Endothelial cell of umbilical vein (primary cell): ENCODE results near the gene POLE. TPM values are rescaled to one million over a fixed set of nuclear protein-coding genes. Genes with fewer than 3 reads are reported as not detected.

Experiments used
- BruUV-seq: library from RNA; stranded (reverse); fragments of 400-500 nt; replicated peaks from 2 replicates; lab custom pipeline; 2021; lab: Mats Ljungman, UMichigan
- CTCF ChIA-PET: fragments of 300-600, 350-600 bp; sonication (Branson Sonifier 250); formaldehyde crosslinking; loops from one replicate; lab custom pipeline; 2021; ENCODE audit warnings: antibody characterized with exemption, inconsistent platforms; lab: Charles Lee
- POLR2A ChIA-PET: fragments of 300-600, 350-600 bp; sonication (Branson Sonifier 250); formaldehyde crosslinking; loops from one replicate; lab custom pipeline; 2021; ENCODE audit warnings: antibody characterized with exemption, inconsistent platforms; lab: Charles Lee
- DNase-seq: peaks from one replicate; pipeline ENCODE4 v3.0.0-alpha.2; 2011; ENCODE audit warnings: low read depth, low spot score
- FAIRE-seq: peaks from 2 replicates; lab custom pipeline; 2011; peaks lifted over from hg19 to GRCh38; lab: Jason Lieb, UNC
- H2AFZ ChIP-seq: 2 replicates; pipeline ENCODE4 v1.6.0; 2012; ENCODE audit warnings: low read depth, low read length, control low read depth, inconsistent platforms
- H3K27ac ChIP-seq: 2 replicates; pipeline ENCODE4 v1.5.1; 2011; ENCODE audit warnings: low read depth, mild to moderate bottlenecking, control low read depth, low read length, moderate library complexity; ENCODE audit not compliant: insufficient read depth
- H3K27me3 ChIP-seq, 2 experiments: 2 replicates each; pipeline versions ENCODE4 v1.6.0 to v1.6.1; 2011; ENCODE audit warnings: low read length in 2 of 2, mixed read lengths in 1 of 2; ENCODE audit not compliant: control insufficient read depth in 2 of 2, insufficient read depth in 2 of 2
- H3K36me3 ChIP-seq, 2 experiments: 2 replicates in 1 of 2; 3 replicates in 1 of 2; pipeline ENCODE4 v1.5.1; 2011; ENCODE audit warnings: low read length in 2 of 2, mild to moderate bottlenecking in 1 of 2, moderate library complexity in 1 of 2; ENCODE audit not compliant: control insufficient read depth in 2 of 2, insufficient read depth in 2 of 2; ENCODE audit errors: extremely low read depth in 1 of 2
- H3K4me1 ChIP-seq: 3 replicates; pipeline ENCODE4 v1.5.1; 2011; ENCODE audit warnings: mild to moderate bottlenecking, low read length; ENCODE audit not compliant: control insufficient read depth, insufficient read depth; ENCODE audit errors: extremely low read depth
- H3K4me2 ChIP-seq: 2 replicates; pipeline ENCODE4 v1.6.1; 2011; ENCODE audit warnings: low read length, control low read depth, mixed read lengths; ENCODE audit not compliant: insufficient read depth
- H3K4me3 ChIP-seq, 3 experiments: fragments of 200-600 bp in 1 of 3; sonication (generic), shearing (Covaris generic) in 1 of 3; replicated peaks in 1 of 3; 2 replicates each; pipeline ENCODE4 v1.5.1; 2011 to 2016; ENCODE audit warnings: control low read depth in 3 of 3, low read length in 3 of 3, mild to moderate bottlenecking in 2 of 3, inconsistent platforms in 1 of 3, low read depth in 1 of 3, moderate library complexity in 1 of 3; ENCODE audit not compliant: insufficient read depth in 1 of 3
- H3K79me2 ChIP-seq: 2 replicates; pipeline ENCODE4 v1.6.0; 2012; ENCODE audit warnings: low read length, inconsistent platforms; ENCODE audit not compliant: control insufficient read depth, insufficient read depth
- H3K9ac ChIP-seq: replicated peaks from 2 replicates; pipeline ENCODE3; 2011; ENCODE audit warnings: low read length, control low read depth; ENCODE audit not compliant: insufficient read depth; ENCODE audit errors: extremely low read depth
- H3K9me1 ChIP-seq: replicated peaks from 3 replicates; pipeline ENCODE4 v1.6.0; 2011; ENCODE audit warnings: mild to moderate bottlenecking, low read length; ENCODE audit not compliant: control insufficient read depth, insufficient read depth; ENCODE audit errors: extremely low read depth
- H3K9me3 ChIP-seq: replicated peaks from 2 replicates; pipeline ENCODE4 v1.5.1; 2012; ENCODE audit warnings: low read length, inconsistent platforms; ENCODE audit not compliant: control insufficient read depth, insufficient read depth
- H4K20me1 ChIP-seq: replicated peaks from 2 replicates; pipeline ENCODE3; 2011; ENCODE audit warnings: mild to moderate bottlenecking, low read length; ENCODE audit not compliant: control insufficient read depth, insufficient read depth; ENCODE audit errors: extremely low read depth
- FOS ChIP-seq: IDR thresholded peaks from 2 replicates; pipeline ENCODE4 v1.6.1; 2011; ENCODE audit warnings: mild to moderate bottlenecking, low read length, moderate library complexity, borderline replicate concordance; ENCODE audit not compliant: insufficient read depth
- GATA2 ChIP-seq: IDR thresholded peaks from 2 replicates; pipeline ENCODE4 v1.7.0; 2011; ENCODE audit warnings: low read depth, mild to moderate bottlenecking, moderate library complexity, mixed read lengths, low read length; ENCODE audit not compliant: insufficient read length, insufficient read depth
- JUN ChIP-seq: IDR thresholded peaks from 2 replicates; pipeline ENCODE4 v1.6.1; 2011; ENCODE audit warnings: borderline replicate concordance, low read depth; ENCODE audit not compliant: insufficient read length, insufficient read depth
- MAX ChIP-seq: IDR thresholded peaks from 2 replicates; pipeline ENCODE4 v1.6.1; 2011; ENCODE audit not compliant: insufficient read depth, insufficient read length
- MYC ChIP-seq: IDR thresholded peaks from one replicate; pipeline ENCODE4 v1.6.1; 2011; ENCODE audit warnings: mild to moderate bottlenecking, low read depth, low read length
- POLR2AphosphoS5 ChIP-seq: IDR thresholded peaks from 2 replicates; pipeline ENCODE4 v1.6.1; 2012; ENCODE audit warnings: low read depth, mild to moderate bottlenecking, control low read depth, low read length, moderate library complexity; ENCODE audit not compliant: insufficient read depth
- dilution Hi-C: fragments of 300-500 bp; cut with MboI; formaldehyde crosslinking; loops from one replicate; pipeline ENCODE4 v1.15.0; 2019; ENCODE audit warnings: low sequenced_read_pairs; ENCODE audit not compliant: extremely low pct_ligation_motif_present
- intact Hi-C: fragments of 100-400 bp; cut with micrococcal nuclease; formaldehyde crosslinking; loops from one replicate; pipeline ENCODE4 v1.10.0; 2022
- polyA plus RNA-seq, 4 experiments: library from polyadenylated mRNA; depleted of rRNA in 3 of 4; stranded (reverse) in 3 of 4; unstranded in 1 of 4; fragments of >200 nt; gene quantifications; 2 replicates each; pipeline versions ENCODE4 v1.2.1 to v1.2.3, GENCODE V29; 2011 to 2012; ENCODE audit warnings: missing spikeins in 1 of 4
- total RNA-seq: library from RNA; stranded (reverse); gene quantifications from 2 replicates; pipeline ENCODE4 v1.2.3, GENCODE V29; 2021
- TF ChIP-seq, protein P1 (sequence below), 2 donors: IDR thresholded peaks; 1 replicate in 1 of 2; 2 replicates in 1 of 2; pipeline ENCODE4 v1.5.1; 2011; ENCODE audit warnings: low read length in 2 of 2, mild to moderate bottlenecking in 2 of 2, moderate library complexity in 2 of 2, control low read depth in 1 of 2, inconsistent platforms in 1 of 2, low read depth in 1 of 2; ENCODE audit not compliant: insufficient read depth in 1 of 2; ENCODE audit errors: extremely low read depth in 1 of 2

POLE gene
- total and polyA plus RNA-seq, 2 donors (not counting 3 experiments of a cell fraction or from before 2014, with no cell fraction given), result 22.9 to 82.7 TPM

GRCh38 chr12:132580701-132581292 is 106.3 kb downstream of the POLE start:
- Histone ChIP-seq H3K27ac (no peak overlapping the region), H3K4me2 (no peak overlapping the region), H3K27me3 (peaks cover 0 to 5% of the 10 kb centered on the region in 2 experiments), H3K9me3 (no peaks in the 10 kb centered on the region), H3K4me1 (no peaks in the 10 kb centered on the region), H3K36me3 (peaks cover 0 to 16% of the 10 kb centered on the region in 2 experiments), H3K79me2 (no peaks in the 10 kb centered on the region), H4K20me1 (no peaks in the 10 kb centered on the region), H3K9ac (no peak overlapping the region), H2AFZ (no peak overlapping the region), H3K9me1 (no peaks in the 10 kb centered on the region), H3K4me3 (no peak overlapping the region)
- BruUV-seq, result no TSS peak
- dilution Hi-C loops (no loop called here), intact Hi-C loops (no loop called here)
- FAIRE-seq, result no peak
- ChIA-PET POLR2A (no interaction called here), CTCF (interaction anchor here (1.0 kb wide), 2 partner anchors 14 to 34 kb away, joined by 3 read pairs; no protein-coding TSS in a partner anchor)
- TF ChIP-seq MAX (no peak), JUN (no peak), GATA2 (no peak), FOS (no peak), MYC (no peak), POLR2AphosphoS5 (no peak)
- TF ChIP-seq, protein P1, sequence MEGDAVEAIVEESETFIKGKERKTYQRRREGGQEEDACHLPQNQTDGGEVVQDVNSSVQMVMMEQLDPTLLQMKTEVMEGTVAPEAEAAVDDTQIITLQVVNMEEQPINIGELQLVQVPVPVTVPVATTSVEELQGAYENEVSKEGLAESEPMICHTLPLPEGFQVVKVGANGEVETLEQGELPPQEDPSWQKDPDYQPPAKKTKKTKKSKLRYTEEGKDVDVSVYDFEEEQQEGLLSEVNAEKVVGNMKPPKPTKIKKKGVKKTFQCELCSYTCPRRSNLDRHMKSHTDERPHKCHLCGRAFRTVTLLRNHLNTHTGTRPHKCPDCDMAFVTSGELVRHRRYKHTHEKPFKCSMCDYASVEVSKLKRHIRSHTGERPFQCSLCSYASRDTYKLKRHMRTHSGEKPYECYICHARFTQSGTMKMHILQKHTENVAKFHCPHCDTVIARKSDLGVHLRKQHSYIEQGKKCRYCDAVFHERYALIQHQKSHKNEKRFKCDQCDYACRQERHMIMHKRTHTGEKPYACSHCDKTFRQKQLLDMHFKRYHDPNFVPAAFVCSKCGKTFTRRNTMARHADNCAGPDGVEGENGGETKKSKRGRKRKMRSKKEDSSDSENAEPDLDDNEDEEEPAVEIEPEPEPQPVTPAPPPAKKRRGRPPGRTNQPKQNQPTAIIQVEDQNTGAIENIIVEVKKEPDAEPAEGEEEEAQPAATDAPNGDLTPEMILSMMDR (IDR thresholded peaks at IDR 0.05; ENCODE audit: extremely low read depth in 1 of 2, insufficient read depth in 1 of 2, low read depth in 1 of 2, low read length in 2 of 2), result no peak
- DNase-seq, result no peak
